Left forelimb (tissue), 1 donor: ENCODE data around the gene FRAS1.
"Not testable (repeated sequence)": the region's sequence is repeated elsewhere in the genome, so short reads cannot be mapped to it uniquely, and the experiment has no call there.

Experiments used
- DNase-seq: peaks from one replicate; pipeline ENCODE4 v3.0.0-alpha.2; 2018; ENCODE audit warnings: low spot score

The FRAS1 gene

DNA sequence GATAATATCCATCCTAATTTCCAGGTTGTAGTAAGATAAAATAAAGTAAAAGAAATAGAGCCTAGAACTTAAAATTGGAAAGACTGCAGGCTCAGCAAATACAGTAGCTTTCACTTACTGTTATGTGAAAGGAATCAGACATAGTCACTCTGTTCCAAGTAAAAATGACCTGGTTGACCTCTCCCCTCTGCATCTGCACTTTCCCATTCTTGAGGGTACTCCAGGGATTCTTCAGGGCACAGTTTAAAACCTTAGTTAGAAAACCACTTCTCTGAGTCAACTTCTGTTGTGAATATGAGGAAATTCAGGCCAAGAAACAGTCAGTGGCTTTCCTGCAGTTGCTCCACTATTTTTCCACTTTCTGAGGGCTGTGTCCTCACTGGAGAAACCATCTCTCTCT, 42.9 kb downstream of the FRAS1 start:
- DNase-seq, result no peak

- no peak for DNase-seq
Measured at GRCh38 chr4:78119698-78120097, 62.6 kb downstream of the FRAS1 start.

- DNase-seq, result no peak
Measured at GRCh38 chr4:78120144-78120880, 63.2 kb downstream of the FRAS1 start.

DNA sequence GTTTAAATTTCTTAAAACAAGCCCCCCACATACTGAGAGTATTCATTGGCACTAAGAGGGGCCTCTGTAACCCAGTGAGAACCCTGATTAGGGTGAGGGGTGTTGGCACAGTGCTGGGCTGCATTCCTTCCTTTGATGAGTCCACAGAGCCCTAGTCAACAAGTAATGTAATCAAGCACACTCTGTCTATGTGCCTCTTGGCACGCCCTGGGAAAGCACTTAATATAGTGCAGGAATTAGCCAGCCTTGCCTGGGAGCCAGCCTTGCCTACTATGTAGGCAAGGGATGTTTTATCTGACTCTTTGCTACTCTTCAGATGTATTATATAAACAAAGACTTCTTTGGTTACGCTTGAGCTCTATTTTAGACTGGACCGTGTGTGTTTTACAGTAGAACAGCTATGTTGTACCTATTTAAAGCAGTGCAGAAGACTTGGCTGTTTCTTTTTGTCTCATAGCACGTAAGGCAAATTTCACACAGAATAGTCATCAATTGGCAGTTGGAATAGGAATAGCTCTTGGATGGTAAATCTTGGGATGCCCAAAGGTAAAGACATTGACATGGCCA, 64.3 kb downstream of the FRAS1 start:
- DNase-seq, result no peak

DNA sequence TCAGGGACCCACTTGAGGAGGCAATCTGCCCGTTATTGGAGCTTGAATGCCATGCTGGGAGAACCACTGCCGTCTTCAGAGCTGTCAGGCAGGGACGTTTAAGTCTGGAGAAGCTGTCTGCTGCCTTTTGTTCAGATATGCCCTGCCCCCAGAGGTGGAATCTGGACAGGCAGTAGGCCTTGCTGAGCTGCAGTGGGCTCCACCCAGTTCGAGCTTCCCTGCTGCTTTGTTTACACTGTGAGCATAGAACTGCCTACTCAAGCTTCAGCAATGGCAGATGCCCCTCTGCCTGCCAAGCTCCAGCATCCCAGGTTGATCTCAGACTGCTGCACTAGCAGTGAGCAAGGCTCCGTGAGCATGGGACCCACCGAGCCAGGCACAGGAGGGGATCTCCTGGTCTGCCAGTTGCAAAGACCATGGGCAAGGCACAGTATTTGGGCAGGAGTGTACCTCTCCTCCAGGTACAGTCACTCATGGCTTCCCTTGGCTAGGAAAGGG, 68.8 kb downstream of the FRAS1 start:
- DNase-seq, result not testable (repeated sequence)

DNA sequence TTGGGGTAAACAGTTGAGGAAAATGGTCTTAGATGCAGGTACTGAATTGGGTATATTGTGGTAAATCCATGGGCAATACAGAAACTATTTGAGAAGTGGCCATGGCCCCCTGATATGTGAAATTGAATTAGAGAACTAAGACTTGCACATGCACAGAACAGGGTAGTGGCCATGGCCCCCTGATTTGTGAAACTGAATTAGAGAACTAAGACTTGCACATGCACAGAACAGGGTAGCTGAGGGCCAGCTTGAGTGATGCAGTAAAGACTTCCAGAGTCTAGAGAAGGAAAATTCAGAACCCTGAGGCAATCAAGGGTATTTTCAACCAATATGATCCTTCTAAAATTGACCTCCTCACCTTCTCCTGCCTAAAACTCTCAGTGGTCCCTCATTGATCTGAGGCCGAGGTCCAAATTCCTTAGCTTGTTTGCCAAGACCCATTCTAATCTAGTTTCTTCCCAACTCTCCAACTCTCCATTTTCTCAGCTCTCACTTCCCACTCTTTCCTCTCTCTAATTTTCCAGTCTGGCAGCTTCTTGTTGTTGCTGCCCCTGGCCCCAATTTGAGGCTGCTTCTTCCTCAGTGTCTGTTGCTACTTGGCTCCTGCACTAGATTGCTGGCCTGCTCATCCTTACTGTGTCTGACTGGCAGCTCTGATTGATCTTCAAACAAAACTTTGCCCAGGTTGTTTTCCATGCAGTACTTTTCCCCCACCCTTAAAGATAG, 72.4 kb downstream of the FRAS1 start:
- DNase-seq, result no peak

DNA sequence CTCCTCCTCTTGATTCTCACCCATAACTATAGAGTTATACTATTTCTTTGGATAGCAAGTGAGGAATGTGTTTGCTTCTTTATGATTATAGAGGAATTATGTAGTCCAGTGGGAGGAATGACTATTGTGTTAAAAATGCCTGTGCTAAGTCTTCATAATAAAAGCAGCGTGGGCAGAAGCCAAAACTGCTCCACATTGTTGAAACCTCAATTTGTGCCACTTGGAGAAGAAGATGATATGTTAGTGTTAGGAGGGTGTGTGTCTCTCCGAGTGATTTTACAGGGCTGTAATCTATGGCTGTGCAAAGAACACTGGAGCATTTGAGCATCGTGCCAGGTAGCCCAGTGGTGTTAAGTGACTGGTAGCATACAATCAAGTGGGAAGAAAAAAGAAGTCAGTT, 74.3 kb downstream of the FRAS1 start:
- DNase-seq, result no peak

- DNase-seq, result no peak
Measured at GRCh38 chr4:78136109-78137081, 79.3 kb downstream of the FRAS1 start.

DNA sequence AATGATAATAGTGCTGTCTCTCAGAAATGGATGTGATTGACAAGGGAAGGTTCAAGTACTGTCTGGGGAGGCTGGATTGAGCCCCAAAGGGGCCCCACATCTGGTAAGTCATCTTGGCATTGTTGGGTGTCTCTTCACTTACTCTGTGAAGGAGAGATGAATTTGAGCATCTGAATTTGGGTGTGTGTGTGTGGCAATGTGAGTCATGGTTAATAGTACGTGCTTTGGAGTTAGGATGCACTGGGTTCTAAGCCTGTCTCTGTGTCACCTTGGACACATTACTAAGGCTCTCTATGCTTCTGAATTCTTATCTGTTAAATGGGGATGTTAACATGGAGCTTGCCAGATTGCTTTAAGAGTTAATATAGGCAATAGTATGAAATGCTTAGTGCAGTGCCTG, 80.4 kb downstream of the FRAS1 start:
- DNase-seq, result no peak

GRCh38 chr4:78138252-78138651, 81.1 kb downstream of the FRAS1 start:
- DNase-seq, result no peak

GRCh38 chr4:78143634-78144033, 86.5 kb downstream of the FRAS1 start:
- no peak for DNase-seq

DNA sequence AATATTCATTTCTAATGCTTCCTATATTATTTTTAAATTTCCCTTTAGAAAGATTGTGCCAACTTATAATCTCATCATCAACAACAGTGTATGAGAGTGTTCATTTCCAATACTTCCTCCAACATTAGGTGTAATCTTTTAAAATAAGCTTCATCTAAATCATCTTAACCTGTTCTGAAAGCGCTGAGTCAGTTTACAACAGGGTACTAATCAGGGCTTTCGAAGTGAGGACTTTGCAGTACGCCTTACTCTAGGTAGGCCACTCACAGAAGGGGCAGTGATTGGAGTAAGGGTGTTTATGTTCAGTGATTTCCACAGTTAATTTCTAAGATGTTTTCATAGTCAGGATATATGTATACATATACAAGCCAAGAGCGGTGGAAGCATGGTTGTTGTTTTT, 87.9 kb downstream of the FRAS1 start:
- DNase-seq, result no peak

DNA sequence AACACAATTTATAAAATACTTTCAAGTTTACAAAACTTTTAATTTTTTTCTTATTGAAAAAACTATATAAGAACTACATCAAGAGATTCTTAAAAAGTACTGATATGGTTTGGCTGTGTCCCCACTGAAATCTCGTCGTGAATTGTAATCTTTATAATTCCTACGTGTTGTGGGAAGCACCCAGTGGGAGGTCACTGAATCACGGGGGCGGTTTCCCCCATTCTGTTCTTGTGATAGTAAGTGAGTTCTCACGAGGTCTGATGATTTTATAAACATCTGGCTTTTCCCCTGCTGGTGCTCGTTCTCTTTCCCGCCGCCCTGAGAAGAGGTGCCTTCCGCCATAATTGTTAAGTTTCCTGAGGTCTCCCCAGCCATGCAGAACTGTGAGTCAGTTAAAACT, 88.5 kb downstream of the FRAS1 start:
- DNase-seq, result no peak

DNA sequence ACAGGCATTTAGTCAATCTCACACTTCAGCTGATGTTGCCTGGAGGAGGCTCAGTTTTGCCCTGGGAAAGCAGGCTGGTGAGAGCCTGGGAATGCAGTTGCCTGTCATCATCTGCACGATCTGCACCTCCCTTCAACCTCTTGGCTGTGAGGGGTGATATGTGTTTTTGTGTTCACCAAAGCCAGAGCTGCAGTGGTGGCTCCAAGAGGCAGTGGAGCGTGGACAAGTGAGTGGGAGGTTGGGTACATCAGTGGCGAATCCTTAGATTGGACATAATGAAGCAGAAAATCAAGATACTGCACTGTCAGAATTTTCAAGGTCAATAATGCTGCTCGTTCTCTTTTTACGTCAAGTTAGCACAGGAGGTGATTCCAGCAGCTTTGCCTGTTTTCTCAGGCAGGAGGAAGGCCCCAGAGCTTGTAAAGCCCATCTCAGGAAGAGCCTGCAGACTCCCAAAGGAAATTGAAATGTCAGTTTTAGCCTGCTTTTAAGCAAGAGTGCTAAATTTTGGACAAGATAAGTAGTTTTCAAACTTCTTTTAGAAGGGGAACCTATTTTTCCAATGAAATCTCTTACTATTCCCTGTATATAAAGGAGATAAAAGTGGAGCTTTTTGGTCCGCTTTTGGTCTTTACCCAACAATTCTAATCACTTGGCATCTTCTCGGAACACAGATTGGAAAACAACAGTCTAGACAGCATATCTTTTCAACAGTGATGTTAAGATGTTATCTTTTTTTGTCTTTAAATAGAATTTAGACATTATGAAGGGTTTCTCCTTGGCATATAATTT, 92.8 kb downstream of the FRAS1 start:
- no peak for DNase-seq

DNA sequence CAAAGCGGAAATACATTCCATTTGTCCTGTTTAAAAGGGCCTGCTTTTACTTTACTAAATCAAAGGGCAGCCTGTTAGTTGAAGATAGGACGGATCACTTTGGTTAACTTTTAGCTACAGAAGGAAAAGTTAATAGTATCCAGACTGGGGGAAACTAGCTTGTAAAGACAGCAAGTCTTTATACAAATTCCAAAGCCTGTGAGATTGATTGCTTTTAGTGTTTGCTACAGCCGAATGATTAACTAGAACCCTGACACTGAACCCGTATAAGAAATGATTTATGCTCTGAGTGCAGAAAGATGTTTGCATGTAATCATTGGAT, 93.4 kb downstream of the FRAS1 start:
- DNase-seq, result no peak

GRCh38 chr4:78152795-78153194, 95.7 kb downstream of the FRAS1 start:
- DNase-seq, result no peak

DNA sequence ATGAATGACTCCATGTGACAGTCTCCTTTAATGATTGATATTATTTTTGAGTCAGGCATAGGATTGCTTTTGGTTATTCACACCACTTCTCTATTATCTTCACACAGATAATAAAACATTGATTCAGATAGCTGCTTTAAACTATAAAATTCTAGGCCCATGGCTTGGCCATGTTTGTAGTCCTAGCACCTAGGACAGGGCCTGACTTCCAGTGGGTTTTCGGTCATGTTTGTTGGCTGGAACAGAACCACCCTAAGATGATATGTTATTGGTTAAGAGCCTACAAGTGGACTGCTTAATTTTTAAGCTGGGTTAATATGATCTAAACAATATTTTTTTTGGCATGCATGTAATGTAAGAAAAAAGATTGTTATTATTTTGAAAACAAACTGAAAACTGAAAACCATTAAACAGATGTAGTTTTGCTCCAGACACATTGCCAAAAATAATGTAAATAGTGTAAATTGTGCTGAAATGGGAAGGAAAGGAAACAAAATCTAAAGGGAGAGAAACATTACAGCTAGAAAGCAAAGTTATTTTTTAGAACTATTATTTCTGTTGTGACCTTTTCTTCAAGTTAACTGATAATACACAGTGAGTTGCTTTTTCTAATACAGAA, 98.0 kb downstream of the FRAS1 start:
- DNase-seq, result no peak

GRCh38 chr4:78155616-78156105, 98.5 kb downstream of the FRAS1 start:
- no peak for DNase-seq

- no peak for DNase-seq
Measured at GRCh38 chr4:78156520-78156919, 99.4 kb downstream of the FRAS1 start.

DNA sequence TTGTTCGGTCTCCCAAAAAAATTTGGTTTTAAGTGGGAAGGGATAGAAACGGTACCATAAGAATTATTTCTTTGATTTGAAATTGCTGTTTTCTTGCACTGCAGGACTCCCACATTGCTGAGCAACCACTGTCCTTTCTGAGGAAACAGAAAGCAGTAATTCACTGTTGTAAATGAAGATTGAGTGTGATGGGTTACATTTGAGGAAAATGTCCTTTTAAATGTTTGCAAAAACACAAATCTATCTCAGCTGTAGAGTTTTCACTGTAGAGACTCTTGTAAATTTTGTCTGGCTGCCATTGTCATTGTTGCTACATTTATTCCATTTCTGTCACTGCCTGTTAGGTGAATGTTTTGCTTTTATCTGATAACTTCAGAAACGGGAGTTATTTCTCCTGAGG, 105.2 kb downstream of the FRAS1 start:
- DNase-seq, result no peak

- DNase-seq, result no peak
Measured at GRCh38 chr4:78162821-78163220, 105.7 kb downstream of the FRAS1 start.
